Body of pancreas (tissue), 4 donors: Measurements from ENCODE around the gene CARD11. TPM values are rescaled to one million over a fixed set of nuclear protein-coding genes. Genes with fewer than 3 reads are reported as not detected.

ENCODE experiments used
- ATAC-seq: fragments of 150-250 bp; one replicate; pipeline ENCODE4 v1.9.1; 2016
- DNase-seq, 4 donors: peaks; one replicate each; pipeline ENCODE4 v3.0.0-alpha.2; 2019
- H3K27ac ChIP-seq, 4 donors: fragments of 200-600 bp; sonication (generic); 1 replicate in 3 of 4; 2 replicates in 1 of 4; pipeline versions ENCODE4 v1.5.1 to v1.6.1; 2016 to 2019; ENCODE audit warnings: mild to moderate bottlenecking in 1 of 4, mixed read lengths in 1 of 4, moderate library complexity in 1 of 4
- H3K27me3 ChIP-seq, 2 donors: fragments of 200-600 bp; sonication (generic); one replicate each; pipeline ENCODE4 v1.6.0; 2016; ENCODE audit warnings: mild to moderate bottlenecking in 1 of 2
- H3K36me3 ChIP-seq, 2 donors: fragments of 200-600 bp; sonication (generic); replicated peaks in 1 of 2; 2 replicates each; pipeline ENCODE4 v1.5.1; 2016; ENCODE audit warnings: low read depth in 2 of 2; ENCODE audit not compliant: insufficient read depth in 1 of 2
- H3K4me1 ChIP-seq: fragments of 200-600 bp; sonication (generic); one replicate; pipeline ENCODE4 v1.6.0; 2016
- H3K4me3 ChIP-seq, 2 donors: fragments of 200-600 bp; sonication (generic); 1 replicate in 1 of 2; 2 replicates in 1 of 2; pipeline ENCODE4 v1.5.1; 2016 to 2019
- H3K9me3 ChIP-seq, 3 donors: fragments of 200-600 bp; sonication (generic); 1 replicate in 2 of 3; 2 replicates in 1 of 3; pipeline ENCODE4 v1.5.1; 2016
- POLR2A ChIP-seq, 3 donors: fragments of 450-650 bp; IDR thresholded peaks; one replicate each; pipeline ENCODE4 v1.6.1; 2016; ENCODE audit warnings: antibody characterized with exemption in 3 of 3, mild to moderate bottlenecking in 2 of 3
- WGBS, 2 donors: methylation state at CpG; one replicate each; pipeline ENCODE4 v1.1.5; 2017; 5-methylcytosine and 5-hydroxymethylcytosine counted together
- intact Hi-C: fragments of 100-400 bp; cut with DNase I; formaldehyde crosslinking; loops from one replicate; pipeline ENCODE4 v1.15.1; 2023
- total RNA-seq, 2 donors: library from RNA; depleted of rRNA; stranded (reverse); fragments of >200 nt; gene quantifications; one replicate each; pipeline ENCODE4 v1.1.0, GENCODE V29; 2016
- TF ChIP-seq, protein P1 (sequence below), 7 experiments: fragments of 450-650 bp in 4 of 7; fragments of 200-600 bp in 3 of 7; sonication (generic) in 3 of 7; IDR thresholded peaks; one replicate each; pipeline ENCODE4 v1.5.1; 2016 to 2019; ENCODE audit warnings: antibody characterized with exemption in 7 of 7

Gene CARD11
- total RNA-seq, 2 donors from 2014 or later, result 2.0 to 3.4 TPM

DNA sequence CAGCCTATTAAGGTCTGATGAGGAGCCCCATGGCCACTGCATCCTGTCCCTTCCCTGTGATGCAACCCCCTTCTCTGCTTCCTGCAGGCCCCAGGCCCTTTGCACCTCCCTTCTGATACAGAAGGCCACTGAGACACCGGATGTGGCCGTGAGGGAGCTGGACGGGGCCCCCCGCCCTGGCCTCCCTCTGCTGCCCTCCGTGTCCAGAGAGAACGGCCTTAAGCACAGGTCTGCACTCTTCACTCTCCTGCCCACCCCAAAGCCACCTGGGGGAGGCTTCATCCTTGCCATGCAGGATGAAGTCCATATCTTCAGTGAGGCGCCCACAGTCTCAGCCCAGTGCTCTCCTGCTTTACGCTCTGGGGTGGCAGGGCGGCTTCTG is 112.6 kb downstream of the CARD11 start:
- Histone ChIP-seq H3K9me3 (no peaks in the 10 kb centered on the region), H3K4me3 (no peak overlapping the region), H3K27me3 (no peaks in the 10 kb centered on the region), H3K36me3 (no peaks in the 10 kb centered on the region), H3K4me1 (no peaks in the 10 kb centered on the region), H3K27ac (no peak overlapping the region)
- DNase-seq (peak in 1 of 4 donors; percentile 1), ATAC-seq (no peak)
- TF ChIP-seq POLR2A (IDR thresholded peaks at IDR 0.05), result no peak
- TF ChIP-seq, protein P1, sequence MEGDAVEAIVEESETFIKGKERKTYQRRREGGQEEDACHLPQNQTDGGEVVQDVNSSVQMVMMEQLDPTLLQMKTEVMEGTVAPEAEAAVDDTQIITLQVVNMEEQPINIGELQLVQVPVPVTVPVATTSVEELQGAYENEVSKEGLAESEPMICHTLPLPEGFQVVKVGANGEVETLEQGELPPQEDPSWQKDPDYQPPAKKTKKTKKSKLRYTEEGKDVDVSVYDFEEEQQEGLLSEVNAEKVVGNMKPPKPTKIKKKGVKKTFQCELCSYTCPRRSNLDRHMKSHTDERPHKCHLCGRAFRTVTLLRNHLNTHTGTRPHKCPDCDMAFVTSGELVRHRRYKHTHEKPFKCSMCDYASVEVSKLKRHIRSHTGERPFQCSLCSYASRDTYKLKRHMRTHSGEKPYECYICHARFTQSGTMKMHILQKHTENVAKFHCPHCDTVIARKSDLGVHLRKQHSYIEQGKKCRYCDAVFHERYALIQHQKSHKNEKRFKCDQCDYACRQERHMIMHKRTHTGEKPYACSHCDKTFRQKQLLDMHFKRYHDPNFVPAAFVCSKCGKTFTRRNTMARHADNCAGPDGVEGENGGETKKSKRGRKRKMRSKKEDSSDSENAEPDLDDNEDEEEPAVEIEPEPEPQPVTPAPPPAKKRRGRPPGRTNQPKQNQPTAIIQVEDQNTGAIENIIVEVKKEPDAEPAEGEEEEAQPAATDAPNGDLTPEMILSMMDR (IDR thresholded peaks at IDR 0.05), result no peak
- WGBS, 2 donors, result 90 to 94% methylated on average over 8 to 9 of the region's 9 CpGs
- intact Hi-C loops, result no loop called here

DNA sequence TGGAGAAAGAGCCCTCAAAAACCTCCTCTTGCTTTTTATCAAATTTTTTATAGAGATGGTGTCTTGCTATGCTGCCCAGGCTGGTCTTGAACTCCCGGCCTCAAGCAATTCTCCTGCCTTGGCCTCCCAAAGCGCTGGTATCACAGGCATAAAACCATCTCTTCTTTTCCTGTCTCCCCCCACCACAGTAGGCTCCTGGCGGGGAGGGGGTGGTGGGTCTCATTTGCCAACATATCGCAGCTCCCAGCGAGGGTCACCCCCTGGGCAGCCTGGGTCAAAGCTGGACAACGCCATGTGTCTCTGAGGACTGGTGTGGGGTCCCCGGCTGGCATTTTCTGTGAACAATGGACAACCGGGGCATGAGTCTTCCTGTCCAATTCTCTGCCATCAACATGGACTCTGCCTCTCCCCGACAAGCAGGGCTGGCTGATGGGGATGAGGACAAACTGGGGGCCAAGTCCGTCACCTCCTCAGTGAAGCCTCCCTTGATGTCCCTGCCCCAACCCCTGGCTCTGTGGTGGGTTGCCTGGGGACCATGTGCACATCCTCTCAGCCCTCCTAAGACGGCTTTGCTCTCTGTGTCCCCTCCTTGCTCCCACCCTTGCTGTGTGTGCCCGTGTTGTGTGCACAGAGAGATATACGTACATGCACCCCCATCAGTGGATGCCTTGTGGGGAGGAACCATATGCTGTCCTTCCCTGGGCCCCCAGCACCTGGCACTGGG is 113.2 kb downstream of the CARD11 start:
- no peak overlapping the region for H3K27ac ChIP-seq
- no peak for ATAC-seq
- H3K4me1 ChIP-seq, result no peaks in the 10 kb centered on the region
- no peak overlapping the region for H3K4me3 ChIP-seq
- no peaks in the 10 kb centered on the region for H3K36me3 ChIP-seq
- TF ChIP-seq, protein P1 (IDR thresholded peaks at IDR 0.05), result no peak
- no peak for TF ChIP-seq POLR2A (IDR thresholded peaks at IDR 0.05)
- intact Hi-C loops, result no loop called here
- WGBS, 2 donors, result 86 to 95% methylated on average over 10 to 12 of the region's 13 CpGs
- no peaks in the 10 kb centered on the region for H3K27me3 ChIP-seq
- H3K9me3 ChIP-seq, result no peaks in the 10 kb centered on the region
- DNase-seq, result peak in 1 of 4 donors; percentile 1

DNA sequence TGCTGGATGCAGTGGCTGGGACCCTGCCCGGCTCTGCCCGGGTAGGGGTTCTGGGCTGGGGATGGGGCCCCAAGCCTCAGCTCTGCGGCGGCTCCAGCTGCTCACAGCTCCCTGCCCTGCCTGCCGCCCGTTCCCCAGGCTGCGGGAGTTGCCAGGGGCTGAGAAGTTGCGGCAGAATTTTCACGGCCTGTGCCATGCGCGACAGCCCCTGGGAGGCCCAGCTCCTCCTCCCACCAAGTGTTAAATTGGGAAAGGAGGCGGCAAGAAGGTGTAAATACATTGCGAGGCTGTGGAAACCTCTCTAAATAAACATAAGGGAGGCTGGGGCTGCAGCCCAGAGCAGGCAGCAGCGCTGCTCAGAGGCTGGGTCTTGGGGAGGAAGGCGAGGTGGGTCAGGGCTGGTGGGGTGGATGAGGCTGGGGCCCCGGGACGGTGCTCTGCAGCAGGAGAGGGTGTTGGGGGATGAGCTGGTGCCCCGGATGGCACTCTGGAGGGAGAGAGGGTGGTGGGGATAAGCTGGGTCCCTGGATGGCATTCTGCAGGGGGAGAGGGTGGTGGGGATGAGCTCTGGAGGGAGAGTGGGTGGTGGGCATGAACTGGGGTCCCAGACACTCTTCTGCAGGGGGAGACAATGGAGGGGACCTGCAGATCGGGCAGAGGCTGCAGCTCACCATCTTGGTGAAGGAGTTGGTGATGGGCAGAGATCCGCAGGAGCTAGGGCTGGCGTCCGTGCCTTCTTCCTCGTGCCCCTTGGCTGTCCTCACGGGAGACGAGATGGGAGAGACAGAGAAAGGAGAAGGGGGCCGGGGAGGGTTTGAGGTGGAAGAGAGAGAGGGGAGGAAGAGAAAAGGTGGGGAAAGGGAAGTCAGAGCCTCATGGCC is 114.1 kb downstream of the CARD11 start:
- H3K27ac ChIP-seq, result no peak overlapping the region
- DNase-seq, result no peak

DNA sequence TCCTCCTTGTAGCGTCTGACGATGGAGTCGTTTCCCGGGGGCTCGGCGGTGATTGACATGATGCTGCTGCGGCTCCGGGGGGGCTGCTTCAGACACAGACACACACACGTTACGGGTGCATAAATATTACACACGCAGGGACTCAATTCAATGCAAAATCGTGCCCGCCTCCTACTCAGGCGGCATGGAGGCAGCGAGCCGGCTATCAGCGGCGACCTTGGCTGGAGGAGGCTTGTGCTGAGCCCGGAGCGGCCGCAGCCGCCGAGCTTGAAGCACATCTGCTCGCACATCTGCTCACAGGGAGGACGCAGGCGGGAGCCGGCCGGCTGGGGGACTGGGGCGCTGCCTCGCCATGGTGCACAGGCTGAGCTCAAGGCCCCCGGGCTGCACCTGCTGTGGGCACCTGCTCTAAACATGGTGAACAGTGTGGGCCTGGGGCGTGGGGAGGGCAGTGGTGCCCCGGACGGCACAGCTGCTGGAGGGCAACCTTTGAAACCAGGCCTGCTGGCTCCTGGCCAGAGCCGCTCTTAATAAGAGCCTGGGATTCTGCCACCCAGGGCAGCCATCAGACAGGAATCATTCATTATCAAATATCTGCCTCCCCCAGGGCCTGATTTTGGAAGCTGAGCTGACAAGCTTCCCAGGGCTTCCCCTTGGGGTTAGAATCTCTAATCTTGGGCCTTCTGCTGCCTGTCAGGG is 114.9 kb downstream of the CARD11 start:
- H3K36me3 ChIP-seq, result no peaks in the 10 kb centered on the region
- 70% methylated on average over 13 to 35 of the region's 35 CpGs for WGBS, 2 donors

More for the DNA sequence above, 114.1 kb downstream of the CARD11 start:
- H3K27me3 ChIP-seq, result no peaks in the 10 kb centered on the region
- H3K4me3 ChIP-seq, result no peak overlapping the region
- TF ChIP-seq, protein P1 (IDR thresholded peaks at IDR 0.05), result no peak
- no peak for TF ChIP-seq POLR2A (IDR thresholded peaks at IDR 0.05)
- H3K36me3 ChIP-seq, result no peaks in the 10 kb centered on the region
- intact Hi-C loops, result no loop called here
- H3K4me1 ChIP-seq, result no peaks in the 10 kb centered on the region
- ATAC-seq, result no peak
- WGBS, 2 donors, result 61 to 75% methylated on average over 19 to 24 of the region's 26 CpGs
- H3K9me3 ChIP-seq, result no peaks in the 10 kb centered on the region

More for the DNA sequence above, 114.9 kb downstream of the CARD11 start:
- intact Hi-C loops, result no loop called here
- no peaks in the 10 kb centered on the region for H3K27me3 ChIP-seq
- ATAC-seq (no peak), DNase-seq (peak in 1 of 4 donors; percentile 44)
- TF ChIP-seq, protein P1 (IDR thresholded peaks at IDR 0.05), result no peak
- no peak for TF ChIP-seq POLR2A (IDR thresholded peaks at IDR 0.05)
- no peaks in the 10 kb centered on the region for H3K9me3 ChIP-seq
- H3K4me1 ChIP-seq, result no peaks in the 10 kb centered on the region
- H3K27ac ChIP-seq, result no peak overlapping the region
- no peak overlapping the region for H3K4me3 ChIP-seq
